H1 (cell line): ENCODE results near the gene CEP70. TPM values are rescaled to one million over a fixed set of nuclear protein-coding genes. Genes with fewer than 3 reads are reported as not detected.

Experiments used
- CTCF ChIA-PET: fragments of 300-600 bp; sonication (Branson Sonifier 250); formaldehyde crosslinking; loops from one replicate; lab custom pipeline; 2021; ENCODE audit not compliant: partially characterized antibody; lab: Charles Lee
- POLR2A ChIA-PET: fragments of 300-600 bp; sonication (Branson Sonifier 250); formaldehyde crosslinking; loops from one replicate; lab custom pipeline; 2021; ENCODE audit warnings: inconsistent platforms; ENCODE audit not compliant: partially characterized antibody; lab: Charles Lee
- DNase-seq, 2 experiments: peaks; one replicate each; pipeline versions ENCODE4 v3.0.0 to v3.0.0-alpha.2; 2010 to 2022; ENCODE audit warnings: low spot score in 2 of 2, low read depth in 1 of 2, mixed read lengths in 1 of 2
- FAIRE-seq: peaks from 2 replicates; lab custom pipeline; 2011; peaks lifted over from hg19 to GRCh38; lab: Jason Lieb, UNC
- H2AFZ ChIP-seq: 2 replicates; pipeline ENCODE4 v1.8.1; 2012; ENCODE audit warnings: low read length, inconsistent platforms
- H2AK5ac ChIP-seq: 2 replicates; pipeline ENCODE4 v1.6.1; 2013; ENCODE audit warnings: low read depth, low read length
- H2BK120ac ChIP-seq: replicated peaks from 2 replicates; pipeline ENCODE3; 2013; ENCODE audit warnings: low read depth, low read length, inconsistent platforms
- H2BK12ac ChIP-seq: 2 replicates; pipeline ENCODE4 v1.6.1; 2013; ENCODE audit warnings: low read depth, low read length
- H2BK15ac ChIP-seq: 2 replicates; pipeline ENCODE4 v1.6.1; 2013; ENCODE audit warnings: low read length
- H2BK20ac ChIP-seq: 2 replicates; pipeline ENCODE4 v1.6.1; 2013; ENCODE audit warnings: low read length
- H2BK5ac ChIP-seq: 2 replicates; pipeline ENCODE4 v1.6.1; 2013; ENCODE audit warnings: low read depth, low read length
- H3K14ac ChIP-seq: 2 replicates; pipeline ENCODE4 v1.6.1; 2013; ENCODE audit warnings: inconsistent platforms; ENCODE audit not compliant: insufficient read length
- H3K18ac ChIP-seq: 2 replicates; pipeline ENCODE4 v1.6.1; 2013; ENCODE audit warnings: low read length; ENCODE audit errors: extremely low read depth
- H3K23ac ChIP-seq: 2 replicates; pipeline ENCODE4 v1.6.1; 2013; ENCODE audit warnings: inconsistent platforms; ENCODE audit not compliant: insufficient read length
- H3K23me2 ChIP-seq: 2 replicates; pipeline ENCODE4 v1.6.1; 2013; ENCODE audit warnings: low read depth, low read length
- H3K27ac ChIP-seq: 2 replicates; pipeline ENCODE4 v1.6.1; 2011; ENCODE audit warnings: low read depth, low read length, inconsistent platforms
- H3K27me3 ChIP-seq, 4 experiments: replicated peaks in 1 of 4; 1 replicate in 1 of 4; 2 replicates in 3 of 4; pipeline versions ENCODE4 v1.6.1 to v1.8.1; 2011 to 2013; ENCODE audit warnings: low read length in 3 of 4, mild to moderate bottlenecking in 3 of 4, inconsistent platforms in 2 of 4, mixed read lengths in 2 of 4, moderate library complexity in 1 of 4; ENCODE audit not compliant: control insufficient read depth in 3 of 4, insufficient read depth in 3 of 4; ENCODE audit errors: extremely low read depth in 1 of 4
- H3K36me3 ChIP-seq, 4 experiments: 2 replicates each; pipeline versions ENCODE4 v1.6.1 to v1.8.1; 2011 to 2013; ENCODE audit warnings: mild to moderate bottlenecking in 4 of 4, low read length in 3 of 4, moderate library complexity in 2 of 4, control low read depth in 1 of 4, inconsistent platforms in 1 of 4; ENCODE audit not compliant: insufficient read depth in 4 of 4, control insufficient read depth in 2 of 4
- H3K4ac ChIP-seq: replicated peaks from 2 replicates; pipeline ENCODE3; 2013; ENCODE audit warnings: low read length, low read depth, mixed read lengths, inconsistent platforms; ENCODE audit not compliant: insufficient read length
- H3K4me1 ChIP-seq, 4 experiments: replicated peaks in 1 of 4; 1 replicate in 1 of 4; 2 replicates in 3 of 4; pipeline versions ENCODE4 v1.6.1 to v1.8.1; 2011 to 2013; ENCODE audit warnings: low read length in 3 of 4, inconsistent platforms in 2 of 4, mixed read lengths in 1 of 4; ENCODE audit not compliant: insufficient read depth in 4 of 4, control insufficient read depth in 3 of 4
- H3K4me2 ChIP-seq, 2 experiments: 2 replicates each; pipeline versions ENCODE4 v1.6.1 to v1.8.1; 2011 to 2013; ENCODE audit warnings: low read depth in 2 of 2, low read length in 2 of 2, control low read depth in 1 of 2, inconsistent platforms in 1 of 2, mild to moderate bottlenecking in 1 of 2; ENCODE audit not compliant: insufficient read depth in 1 of 2
- H3K4me3 ChIP-seq, 4 experiments: fragments of 200-600, 300-600 bp in 1 of 4; sonication (generic), shearing (Covaris generic), sonication (Bioruptor Twin) in 1 of 4; 2 replicates each; pipeline versions ENCODE4 v1.5.1 to v1.8.1; 2011 to 2016; ENCODE audit warnings: low read length in 4 of 4, low read depth in 3 of 4, control low read depth in 2 of 4, inconsistent platforms in 2 of 4, mild to moderate bottlenecking in 2 of 4, mixed read lengths in 1 of 4, moderate library complexity in 1 of 4; ENCODE audit not compliant: insufficient read depth in 2 of 4; ENCODE audit errors: extremely low read depth in 1 of 4
- H3K56ac ChIP-seq: replicated peaks from 2 replicates; pipeline ENCODE3; 2013; ENCODE audit warnings: low read depth, mild to moderate bottlenecking, mixed read lengths, low read length, inconsistent platforms; ENCODE audit not compliant: insufficient read length
- H3K79me1 ChIP-seq: 2 replicates; pipeline ENCODE4 v1.6.1; 2013; ENCODE audit warnings: low read depth, low read length, control low read depth
- H3K79me2 ChIP-seq, 2 experiments: 2 replicates each; pipeline versions ENCODE4 v1.6.1 to v1.8.1; 2012 to 2013; ENCODE audit warnings: low read length in 2 of 2, mild to moderate bottlenecking in 2 of 2, inconsistent platforms in 1 of 2; ENCODE audit not compliant: insufficient read depth in 2 of 2, control insufficient read depth in 1 of 2
- H3K9ac ChIP-seq, 4 experiments: replicated peaks in 1 of 4; 1 replicate in 1 of 4; 2 replicates in 3 of 4; pipeline versions ENCODE4 v1.6.1 to v1.8.1; 2011 to 2013; ENCODE audit warnings: low read depth in 3 of 4, low read length in 3 of 4, control low read depth in 2 of 4, mild to moderate bottlenecking in 2 of 4, moderate library complexity in 2 of 4, inconsistent platforms in 1 of 4; ENCODE audit errors: extremely low read depth in 1 of 4
- H3K9me3 ChIP-seq, 2 experiments: 2 replicates each; pipeline versions ENCODE4 v1.6.1 to v1.8.1; 2012 to 2013; ENCODE audit warnings: mild to moderate bottlenecking in 2 of 2, moderate library complexity in 2 of 2, control low read depth in 1 of 2, inconsistent platforms in 1 of 2, low read depth in 1 of 2, low read length in 1 of 2, mixed read lengths in 1 of 2; ENCODE audit not compliant: insufficient read depth in 2 of 2
- H4K20me1 ChIP-seq, 2 experiments: replicated peaks in 1 of 2; 2 replicates each; pipeline versions ENCODE3 to v1.8.1; 2011 to 2013; ENCODE audit warnings: inconsistent platforms in 2 of 2, low read length in 2 of 2, mild to moderate bottlenecking in 1 of 2; ENCODE audit not compliant: insufficient read depth in 2 of 2, control insufficient read depth in 1 of 2
- H4K5ac ChIP-seq: 2 replicates; pipeline ENCODE4 v1.6.1; 2013; ENCODE audit warnings: low read length, low read depth, mixed read lengths, inconsistent platforms; ENCODE audit not compliant: insufficient read length
- H4K8ac ChIP-seq: 2 replicates; pipeline ENCODE4 v1.8.0; 2013; ENCODE audit warnings: mild to moderate bottlenecking, moderate library complexity, low read length, inconsistent platforms; ENCODE audit not compliant: insufficient read depth; ENCODE audit errors: extremely low read depth
- H4K91ac ChIP-seq: replicated peaks from 2 replicates; pipeline ENCODE3; 2013; ENCODE audit warnings: low read length, mixed read lengths, inconsistent platforms; ENCODE audit not compliant: insufficient read length
- ATF3 ChIP-seq: IDR thresholded peaks from 2 replicates; pipeline ENCODE4 v1.6.1; 2011; ENCODE audit warnings: low read depth, mild to moderate bottlenecking, low read length; ENCODE audit not compliant: insufficient read depth
- BACH1 ChIP-seq: IDR thresholded peaks from 2 replicates; pipeline ENCODE4 v1.6.1; 2012; ENCODE audit warnings: low read length, improper control_type of control experiment
- E2F6 ChIP-seq: IDR thresholded peaks from 2 replicates; pipeline ENCODE4 v1.6.1; 2012; ENCODE audit warnings: inconsistent platforms
- EGR1 ChIP-seq: IDR thresholded peaks from 2 replicates; pipeline ENCODE4 v1.6.1; 2011; ENCODE audit warnings: low read depth, low read length, borderline replicate concordance
- GTF2F1 ChIP-seq: IDR thresholded peaks from 2 replicates; pipeline ENCODE4 v1.6.1; 2012; ENCODE audit warnings: low read depth, low read length, improper control_type of control experiment, borderline replicate concordance
- MAX ChIP-seq: IDR thresholded peaks from 2 replicates; pipeline ENCODE4 v1.6.1; 2012; ENCODE audit warnings: inconsistent platforms
- POU5F1 ChIP-seq: IDR thresholded peaks from 2 replicates; pipeline ENCODE4 v1.6.1; 2011; ENCODE audit warnings: low read depth, mild to moderate bottlenecking, low read length, moderate library complexity
- SIN3A ChIP-seq, 2 experiments: IDR thresholded peaks in 1 of 2; conservative IDR thresholded peaks in 1 of 2; 2 replicates each; pipeline ENCODE4 v1.6.1; 2011 to 2012; ENCODE audit warnings: low read length in 2 of 2, improper control_type of control experiment in 1 of 2, low read depth in 1 of 2, mild to moderate bottlenecking in 1 of 2
- WGBS, 2 experiments: shearing (Covaris generic) in 1 of 2; methylation state at CpG; one replicate each; pipeline versions ENCODE4 v1.1.6 to v1.1.7; 2013 to 2015; ENCODE audit warnings: low lambda C conversion rate in 2 of 2, mixed read lengths in 2 of 2, inconsistent platforms in 1 of 2, low coverage in 1 of 2, missing lambda C conversion rate in 1 of 2; ENCODE audit not compliant: insufficient replicate concordance in 2 of 2, insufficient coverage in 1 of 2, insufficient read length in 1 of 2; ENCODE audit errors: extremely low coverage in 1 of 2, missing lambda C conversion rate in 1 of 2; 5-methylcytosine and 5-hydroxymethylcytosine counted together
- polyA plus RNA-seq, 7 experiments: library from polyadenylated mRNA; depleted of rRNA in 3 of 7; stranded (reverse) in 5 of 7; unstranded in 2 of 7; fragments of >200 nt in 5 of 7; fragments of 200-250 nt in 2 of 7; gene quantifications; 1 replicate in 5 of 7; 2 replicates in 1 of 7; 4 replicates in 1 of 7; pipeline versions ENCODE4 v1.2.1 to v1.2.3, GENCODE V29; 2011 to 2013; ENCODE audit warnings: missing spikeins in 2 of 7, mixed read lengths in 2 of 7
- total RNA-seq: library from RNA; stranded (reverse); fragmentation: NEBNext Ultra II Directional; extraction: Animal tissue kit (Norgen Biotek cat#: 25700); gene quantifications from 2 replicates; pipeline ENCODE4 v1.2.1, GENCODE V29; 2021
- TF ChIP-seq, protein P1 (sequence below), 3 experiments: IDR thresholded peaks; 1 replicate in 2 of 3; 2 replicates in 1 of 3; pipeline versions ENCODE4 v1.5.1 to v1.6.1; 2011; ENCODE audit warnings: low read length in 3 of 3, mild to moderate bottlenecking in 3 of 3, inconsistent platforms in 2 of 3, low read depth in 1 of 3, moderate library complexity in 1 of 3; ENCODE audit not compliant: insufficient read depth in 1 of 3; ENCODE audit errors: control extremely low read depth in 1 of 3

Gene CEP70
- total and polyA plus RNA-seq, 2 of the 8 experiments (the other 6 are each of a cell fraction or from before 2014, with no cell fraction given), result 3.9 to 26.2 TPM

- Histone ChIP-seq H3K79me2 (no peaks in the 10 kb centered on the region), H3K9me3 (no peaks in the 10 kb centered on the region), H4K8ac (no peak overlapping the region), H4K5ac (no peak overlapping the region), H3K18ac (no peak overlapping the region), H3K14ac (no peak overlapping the region), H3K79me1 (peaks cover 3% of the 10 kb centered on the region; the same call in 1 of the 2 replicates), H3K27ac (no peak overlapping the region), H2BK15ac (no peak overlapping the region), H2BK12ac (no peak overlapping the region), H3K4me1 (peaks cover 0 to 7% (median 1%) of the 10 kb centered on the region in 4 experiments; a peak in 3 of 7 replicates), H3K4me2 (no peak overlapping the region), H3K23me2 (no peaks in the 10 kb centered on the region), H2BK120ac (no peak overlapping the region), H3K23ac (no peak overlapping the region), H3K9ac (no peak overlapping the region), H4K20me1 (no peaks in the 10 kb centered on the region), H3K4me3 (no peak overlapping the region), H3K56ac (no peak overlapping the region), H3K27me3 (no peaks in the 10 kb centered on the region), H3K4ac (no peak overlapping the region), H3K36me3 (no peaks in the 10 kb centered on the region), H2BK20ac (no peak overlapping the region), H2AFZ (no peak overlapping the region), H2BK5ac (no peak overlapping the region), H4K91ac (no peak overlapping the region), H2AK5ac (no peak overlapping the region)
- FAIRE-seq, result no peak
- DNase-seq, result no peak
- ChIA-PET POLR2A (no interaction called here), CTCF (interaction anchor here (0.9 to 1.7 kb wide), 5 partner anchors 9 to 98 kb away, joined by 3 to 7 read pairs (median 4); no protein-coding TSS in a partner anchor)
- WGBS, 2 experiments, result 84% methylated on average over 7 of the region's 7 CpGs; no CpG with 5 or more reads in 1 of the 2 experiments
- TF ChIP-seq POU5F1 (no peak), BACH1 (no peak), E2F6 (no peak), ATF3 (no peak), GTF2F1 (no peak), SIN3A (conservative IDR thresholded peaks at IDR 0.05 in 1 of 2, IDR thresholded peaks at IDR 0.05 in 1 of 2; ENCODE audit: low read depth in 1 of 2, low read length in 2 of 2) (no peak), MAX (no peak), EGR1 (no peak)
- TF ChIP-seq, protein P1, sequence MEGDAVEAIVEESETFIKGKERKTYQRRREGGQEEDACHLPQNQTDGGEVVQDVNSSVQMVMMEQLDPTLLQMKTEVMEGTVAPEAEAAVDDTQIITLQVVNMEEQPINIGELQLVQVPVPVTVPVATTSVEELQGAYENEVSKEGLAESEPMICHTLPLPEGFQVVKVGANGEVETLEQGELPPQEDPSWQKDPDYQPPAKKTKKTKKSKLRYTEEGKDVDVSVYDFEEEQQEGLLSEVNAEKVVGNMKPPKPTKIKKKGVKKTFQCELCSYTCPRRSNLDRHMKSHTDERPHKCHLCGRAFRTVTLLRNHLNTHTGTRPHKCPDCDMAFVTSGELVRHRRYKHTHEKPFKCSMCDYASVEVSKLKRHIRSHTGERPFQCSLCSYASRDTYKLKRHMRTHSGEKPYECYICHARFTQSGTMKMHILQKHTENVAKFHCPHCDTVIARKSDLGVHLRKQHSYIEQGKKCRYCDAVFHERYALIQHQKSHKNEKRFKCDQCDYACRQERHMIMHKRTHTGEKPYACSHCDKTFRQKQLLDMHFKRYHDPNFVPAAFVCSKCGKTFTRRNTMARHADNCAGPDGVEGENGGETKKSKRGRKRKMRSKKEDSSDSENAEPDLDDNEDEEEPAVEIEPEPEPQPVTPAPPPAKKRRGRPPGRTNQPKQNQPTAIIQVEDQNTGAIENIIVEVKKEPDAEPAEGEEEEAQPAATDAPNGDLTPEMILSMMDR (IDR thresholded peaks at IDR 0.05; ENCODE audit: control extremely low read depth in 1 of 3, insufficient read depth in 1 of 3, low read depth in 1 of 3, low read length in 3 of 3), result no peak
Measured at GRCh38 chr3:138445236-138445635, 148.8 kb downstream of the CEP70 start.
